ENCODE results near the gene OR2T12.
"Not testable (repeated sequence)": the region's sequence is repeated elsewhere in the genome, so short reads cannot be mapped to it uniquely, and the experiment has no call there.

DNA sequence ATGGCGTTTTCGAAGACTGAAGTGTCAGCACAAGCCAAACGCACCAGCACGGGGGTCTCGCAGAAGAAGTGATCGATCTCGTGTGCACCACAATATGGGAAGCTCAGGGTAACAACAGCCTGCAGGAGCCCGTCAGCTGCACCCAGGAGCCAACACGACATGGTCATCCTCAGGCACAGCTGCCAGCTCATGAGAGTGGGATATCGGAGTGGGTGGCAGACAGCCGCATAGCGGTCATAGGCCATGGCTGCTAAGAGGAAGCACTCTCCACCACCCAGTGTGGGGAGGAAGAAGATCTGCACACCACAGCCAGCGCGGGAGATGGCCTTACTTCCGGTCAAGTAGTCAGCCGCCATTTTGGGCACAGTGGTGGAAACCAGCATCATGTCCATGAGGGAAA is 30.0 kb downstream of the OR2T12 start:
- TF ChIP-seq POLR2A, SPI1, POLR2AphosphoS5, POU2F2, TAF1 (IDR thresholded peaks at IDR 0.05; ENCODE audit: low read depth, low read length): not testable (repeated sequence)

All from GM12891 (cell line).